OCI-LY3 (cell line): ENCODE results near the gene GABPA.

ENCODE experiments used
- CTCF ChIP-seq: fragments of 200-600, 300-600 bp; sonication (generic); IDR thresholded peaks from 2 replicates; pipeline ENCODE4 v1.5.1; 2014; ENCODE audit warnings: antibody characterized with exemption, low read length, low read depth
- EZH2phosphoT487 ChIP-seq: fragments of 200-600 bp; shearing (Covaris generic); IDR thresholded peaks from 2 replicates; pipeline ENCODE4 v1.6.1; 2018; ENCODE audit warnings: antibody characterized with exemption, mixed run types, low read depth

GRCh38 chr21:25757531-25757930 is 22.8 kb downstream of the GABPA start:
- TF ChIP-seq CTCF (no peak), EZH2phosphoT487 (no peak)
